ENCODE data around the gene NUDC. TPM values are rescaled to one million over a fixed set of nuclear protein-coding genes. Genes with fewer than 3 reads are reported as not detected.
"Not testable (repeated sequence)": the region's sequence is repeated elsewhere in the genome, so short reads cannot be mapped to it uniquely, and the experiment has no call there.

NUDC gene
- total RNA-seq, 1 experiment from 2014 or later, result 118 TPM

DNA sequence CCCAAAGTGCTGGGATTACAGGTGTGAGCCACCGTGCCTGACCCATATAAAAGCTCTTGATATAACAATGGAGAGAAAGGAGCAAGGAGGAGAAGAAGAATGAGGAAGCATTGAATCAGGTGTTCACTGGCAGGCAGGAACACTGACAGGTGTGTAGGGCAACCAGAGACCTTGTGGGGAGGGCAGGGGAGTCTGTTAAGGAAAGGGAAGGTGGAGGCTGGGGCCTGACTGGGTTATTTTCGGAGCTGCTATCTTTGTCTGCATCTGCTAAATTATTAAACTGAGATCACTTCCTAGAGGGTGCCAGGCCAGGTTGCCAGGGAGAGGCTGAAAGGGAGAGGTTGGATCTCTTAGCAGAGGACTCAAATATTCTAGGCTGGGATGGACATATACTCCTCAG lies 65.1 kb downstream of the NUDC start:
- Mint-ChIP-seq H3K27ac (no peak overlapping the region), H3K4me3 (no peak overlapping the region), H3K4me1 (peaks cover 12% of the 10 kb centered on the region), H3K27me3 (ENCODE audit: low read depth) (peaks cover 42% of the 10 kb centered on the region), H3K36me3 (no peaks in the 10 kb centered on the region), H3K9me3 (no peaks in the 10 kb centered on the region)
- TF ChIP-seq STAT6 (CRISPR knock-in tag; conservative IDR thresholded peaks at IDR 0.05; ENCODE audit: low read depth) (no peak), ZNF138 (CRISPR knock-in tag; conservative IDR thresholded peaks at IDR 0.05) (no peak), KAT7 (CRISPR knock-in tag; IDR thresholded peaks at IDR 0.05; ENCODE audit: borderline replicate concordance) (no peak), ZNF532 (CRISPR knock-in tag; IDR thresholded peaks at IDR 0.05; ENCODE audit: borderline replicate concordance) (no peak), SMAD3 (CRISPR knock-in tag; IDR thresholded peaks at IDR 0.05; ENCODE audit: borderline replicate concordance) (no peak), CDX4 (CRISPR knock-in tag; IDR thresholded peaks at IDR 0.05; ENCODE audit: borderline replicate concordance) (no peak), E2F1 (CRISPR knock-in tag; IDR thresholded peaks at IDR 0.05) (no peak), NFATC4 (CRISPR knock-in tag; IDR thresholded peaks at IDR 0.05) (no peak), TEAD1 (CRISPR knock-in tag; IDR thresholded peaks at IDR 0.05) (no peak), NFE2L1 (CRISPR knock-in tag; IDR thresholded peaks at IDR 0.05) (no peak), NR1H2 (CRISPR knock-in tag; IDR thresholded peaks at IDR 0.05) (no peak), PRRX2 (CRISPR knock-in tag; IDR thresholded peaks at IDR 0.05) (no peak)
- TF ChIP-seq, protein P1, sequence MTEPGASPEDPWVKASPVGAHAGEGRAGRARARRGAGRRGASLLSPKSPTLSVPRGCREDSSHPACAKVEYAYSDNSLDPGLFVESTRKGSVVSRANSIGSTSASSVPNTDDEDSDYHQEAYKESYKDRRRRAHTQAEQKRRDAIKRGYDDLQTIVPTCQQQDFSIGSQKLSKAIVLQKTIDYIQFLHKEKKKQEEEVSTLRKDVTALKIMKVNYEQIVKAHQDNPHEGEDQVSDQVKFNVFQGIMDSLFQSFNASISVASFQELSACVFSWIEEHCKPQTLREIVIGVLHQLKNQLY (CRISPR knock-in tag; IDR thresholded peaks at IDR 0.05), result no peak
- TF ChIP-seq, protein P2, sequence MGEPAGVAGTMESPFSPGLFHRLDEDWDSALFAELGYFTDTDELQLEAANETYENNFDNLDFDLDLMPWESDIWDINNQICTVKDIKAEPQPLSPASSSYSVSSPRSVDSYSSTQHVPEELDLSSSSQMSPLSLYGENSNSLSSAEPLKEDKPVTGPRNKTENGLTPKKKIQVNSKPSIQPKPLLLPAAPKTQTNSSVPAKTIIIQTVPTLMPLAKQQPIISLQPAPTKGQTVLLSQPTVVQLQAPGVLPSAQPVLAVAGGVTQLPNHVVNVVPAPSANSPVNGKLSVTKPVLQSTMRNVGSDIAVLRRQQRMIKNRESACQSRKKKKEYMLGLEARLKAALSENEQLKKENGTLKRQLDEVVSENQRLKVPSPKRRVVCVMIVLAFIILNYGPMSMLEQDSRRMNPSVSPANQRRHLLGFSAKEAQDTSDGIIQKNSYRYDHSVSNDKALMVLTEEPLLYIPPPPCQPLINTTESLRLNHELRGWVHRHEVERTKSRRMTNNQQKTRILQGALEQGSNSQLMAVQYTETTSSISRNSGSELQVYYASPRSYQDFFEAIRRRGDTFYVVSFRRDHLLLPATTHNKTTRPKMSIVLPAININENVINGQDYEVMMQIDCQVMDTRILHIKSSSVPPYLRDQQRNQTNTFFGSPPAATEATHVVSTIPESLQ (CRISPR knock-in tag; IDR thresholded peaks at IDR 0.05), result no peak
- POLR2A ChIA-PET, result interaction anchor here (0.5 kb wide), 1 partner anchor 100 kb away, joined by 3 read pairs; no protein-coding TSS in a partner anchor
- ATAC-seq, result no peak
- CTCF ChIA-PET, result interaction anchor here (1.2 kb wide), 1 partner anchor 20 kb away, joined by 3 read pairs; no protein-coding TSS in a partner anchor
- no peak for DNase-seq (ENCODE audit: low spot score)

DNA sequence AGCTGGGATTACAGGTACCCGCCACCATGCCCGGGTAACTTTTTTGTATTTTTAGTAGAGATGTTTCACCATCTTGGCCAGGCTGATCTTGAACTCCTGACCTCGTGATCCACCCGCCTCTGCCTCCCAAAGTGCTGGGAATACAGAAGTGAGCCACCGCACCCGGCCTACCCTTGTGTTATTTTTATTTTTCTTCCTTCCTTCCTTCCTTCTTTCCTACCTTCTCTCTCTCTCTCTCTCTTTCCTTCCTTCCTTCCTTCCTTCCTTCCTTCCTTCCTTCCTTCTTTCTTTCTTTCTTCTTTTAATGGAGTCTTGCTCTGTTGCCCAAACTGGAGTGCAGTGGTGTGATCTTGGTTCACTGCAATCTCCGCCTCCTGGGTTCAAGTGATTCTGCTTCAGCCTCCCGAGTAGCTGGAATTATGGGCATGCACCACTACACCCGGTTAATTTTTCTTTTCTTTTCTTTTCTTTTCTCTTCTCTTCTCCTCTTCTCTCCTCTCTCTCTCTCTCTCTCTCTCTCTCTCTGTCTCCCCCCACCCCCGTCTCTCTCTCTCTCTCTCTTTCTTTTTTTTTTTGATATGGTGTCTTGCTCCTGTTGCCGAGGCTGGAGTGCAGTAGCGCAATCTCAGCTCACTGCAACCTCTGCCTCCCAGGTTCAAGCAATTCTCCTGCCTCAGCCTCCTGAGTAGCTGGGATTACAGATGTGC lies 68.0 kb downstream of the NUDC start:
- ChIA-PET CTCF (interaction anchor here (1.1 kb wide), 1 partner anchor 8 kb away, joined by 3 read pairs; no protein-coding TSS in a partner anchor), POLR2A (interaction anchor here (0.6 to 0.7 kb wide), 2 partner anchors 37 to 558 kb away, joined by 4 to 6 read pairs; partner anchors contain the start of gene DHDDS)
- Mint-ChIP-seq H3K27me3 (ENCODE audit: low read depth) (peaks cover 42% of the 10 kb centered on the region), H3K4me1 (peaks cover 21% of the 10 kb centered on the region)
- not testable (repeated sequence) for H3K27ac Mint-ChIP-seq; H3K4me3 Mint-ChIP-seq; ATAC-seq; DNase-seq (ENCODE audit: low spot score); H3K9me3 Mint-ChIP-seq; H3K36me3 Mint-ChIP-seq
